T-helper 1 cell treated with Interleukin-12 subunit alpha and Interleukin-12 subunit beta and Interleukin-4 antibody, amounts not matched to agents 30 ng/mL and 1 ng/mL, for 36 hours (primary cell): ENCODE measurements around the gene NAA10. TPM values are rescaled to one million over a fixed set of nuclear protein-coding genes. Genes with fewer than 3 reads are reported as not detected.

ENCODE experiments used
- intact Hi-C: fragments of 100-400 bp; cut with micrococcal nuclease; formaldehyde crosslinking; loops from one replicate; pipeline ENCODE4 v1.15.1; 2024
- total RNA-seq: library from RNA; stranded (reverse); gene quantifications from 2 replicates; pipeline ENCODE4 v1.2.3, GENCODE V29; 2022

The NAA10 gene
- total RNA-seq, 1 donor from 2014 or later: 87.4 TPM

DNA sequence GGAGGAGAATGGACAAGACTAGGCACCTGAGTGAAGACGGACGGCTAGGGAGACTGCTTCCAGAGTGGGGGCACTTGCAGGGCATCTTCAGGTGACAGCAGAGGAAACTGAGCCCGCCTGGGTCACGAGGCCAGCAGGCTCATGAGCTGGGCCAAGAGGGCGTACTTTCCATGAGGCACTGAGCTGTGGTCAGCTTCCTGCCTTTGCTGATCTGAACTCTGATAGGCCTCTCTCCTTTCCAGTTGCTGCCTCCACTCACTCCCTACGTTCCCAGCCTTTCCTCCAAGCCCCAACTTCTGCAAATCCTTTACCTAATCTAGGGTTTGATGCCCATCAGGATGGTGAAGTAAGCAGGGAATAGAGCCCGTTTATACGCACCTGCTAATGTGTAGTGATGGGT is 47.5 kb downstream of the NAA10 start:
- intact Hi-C loops: loop anchor here (5.0 kb wide), 1 partner anchor 40 kb away; the partner anchor contains the start of gene ARHGAP4

DNA sequence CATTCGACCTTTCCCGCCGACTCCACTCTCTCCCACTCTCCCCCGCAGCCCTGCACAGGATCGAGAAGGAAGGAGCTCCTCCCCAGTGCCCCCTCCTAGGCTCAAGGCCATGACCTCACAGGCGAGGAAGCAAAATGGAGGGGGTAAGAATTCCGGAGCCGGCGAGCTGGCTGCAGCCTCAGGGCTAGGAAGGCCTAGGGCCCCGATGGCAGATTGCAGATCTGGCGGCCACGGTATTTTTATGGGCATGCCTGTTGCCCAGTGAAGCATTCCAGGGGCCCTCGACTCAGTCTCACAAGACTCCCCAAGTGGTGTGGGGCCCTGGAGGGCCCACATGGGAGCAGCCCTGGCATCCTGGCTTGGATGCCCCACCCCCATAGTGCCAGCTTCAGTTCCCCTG is 47.9 kb downstream of the NAA10 start:
- intact Hi-C loops: loop anchor here (5.0 kb wide), 1 partner anchor 40 kb away; the partner anchor contains the start of gene ARHGAP4

DNA sequence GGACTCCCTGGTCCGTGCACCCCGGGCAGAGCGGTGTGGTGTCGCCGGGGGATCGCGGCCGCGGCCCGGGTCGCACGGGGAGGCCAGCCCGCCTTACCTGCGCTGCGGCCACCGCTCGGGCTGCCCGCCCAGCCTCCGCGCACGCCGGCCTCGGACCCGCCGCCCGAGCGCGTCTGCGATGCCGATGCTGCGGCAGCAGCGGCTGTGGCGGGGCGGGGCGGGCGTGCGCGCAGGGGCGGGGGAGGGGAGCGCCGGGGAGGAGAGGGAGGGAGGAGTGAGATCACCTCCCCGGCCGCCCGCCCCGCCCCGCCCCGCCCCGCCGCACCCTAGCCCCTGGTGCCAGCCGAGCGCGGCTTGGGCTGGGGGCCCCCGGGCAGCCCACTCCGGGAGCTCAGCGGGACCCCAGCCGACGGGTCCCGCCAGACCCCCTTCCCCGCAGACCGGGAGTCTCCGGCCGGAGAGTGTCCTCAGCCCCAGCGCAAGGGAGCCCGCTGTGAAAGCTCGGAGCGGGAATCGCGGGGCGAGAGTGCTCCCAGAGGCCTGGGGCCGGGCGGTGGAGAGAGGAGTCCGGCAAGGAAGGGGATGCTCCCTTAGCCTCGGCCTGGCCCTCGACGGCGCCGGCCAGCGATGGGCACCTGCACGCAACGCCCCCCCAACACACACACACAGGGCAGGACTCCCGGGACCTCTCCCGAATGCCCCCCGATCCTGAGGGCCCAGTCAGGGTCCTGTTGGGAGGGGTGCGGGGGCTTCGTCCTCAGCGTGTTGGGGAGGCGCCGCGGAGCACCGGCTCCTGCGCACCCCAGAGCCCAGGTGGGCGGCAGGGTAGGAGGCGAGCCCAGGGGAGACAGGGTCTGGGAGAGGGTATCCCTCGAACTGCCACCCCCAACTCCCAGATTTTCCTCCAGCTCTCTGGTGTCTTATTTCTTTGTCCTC is 48.6 kb downstream of the NAA10 start, which contains the start of gene L1CAM:
Gene L1CAM, minus strand, starts transcription at position 206 of the 936 bp plus-strand sequence. CDS start 10,337 bp downstream, outside the sequence.
- intact Hi-C loops: loop anchor here (5.0 kb wide), 1 partner anchor 41 kb away; the partner anchor contains the start of gene ARHGAP4

DNA sequence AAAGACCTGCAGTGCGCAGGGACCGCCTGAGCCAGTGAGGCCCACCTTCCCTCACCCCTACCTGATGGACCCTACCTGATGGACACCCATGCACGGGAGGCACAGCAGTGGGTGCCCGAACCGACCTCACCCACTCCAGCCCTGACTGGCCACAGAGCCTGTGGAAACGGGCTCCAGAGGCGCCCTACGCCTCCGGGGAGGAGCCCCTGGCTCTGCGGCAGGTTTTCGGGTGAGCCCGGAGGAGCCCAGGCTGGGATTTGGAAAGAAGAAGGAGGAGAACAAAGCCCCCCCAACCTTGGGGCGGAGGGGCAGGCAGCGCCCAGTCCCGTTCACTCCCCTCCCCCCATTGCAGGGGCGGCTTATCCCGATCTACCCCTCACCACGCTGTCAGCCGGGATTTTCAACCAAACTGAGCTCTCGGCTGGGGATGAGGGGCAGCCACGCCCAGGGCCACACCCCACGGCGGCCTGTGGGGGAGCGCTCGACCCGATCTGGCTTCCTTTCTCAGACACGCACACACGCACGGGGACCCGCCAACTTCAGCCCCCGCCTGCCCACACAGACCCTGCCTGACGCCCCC is 49.5 kb downstream of the NAA10 start:
- intact Hi-C loops: loop anchor here (5.0 kb wide), 1 partner anchor 42 kb away; the partner anchor contains the start of gene ARHGAP4

DNA sequence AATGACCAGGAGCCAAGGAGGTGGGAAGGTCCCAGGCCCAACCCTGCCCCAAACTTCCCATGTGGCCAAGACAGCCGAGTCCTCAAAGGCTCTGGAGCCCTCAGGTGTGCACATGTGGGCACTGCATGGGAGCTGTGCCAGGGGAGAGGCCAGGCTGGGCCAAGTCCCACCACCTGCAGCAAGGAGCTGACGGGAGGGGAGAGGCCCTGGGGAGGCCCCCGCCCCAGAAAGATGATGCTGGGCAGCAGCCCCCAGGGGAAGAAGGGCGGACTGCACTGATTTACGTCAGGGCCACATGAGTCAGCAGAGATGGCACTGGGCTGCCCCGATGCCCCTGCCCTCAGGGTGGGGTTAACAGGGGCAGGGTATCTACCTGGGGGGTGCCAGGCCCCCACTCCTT is 50.2 kb downstream of the NAA10 start:
- intact Hi-C loops: no loop called here

DNA sequence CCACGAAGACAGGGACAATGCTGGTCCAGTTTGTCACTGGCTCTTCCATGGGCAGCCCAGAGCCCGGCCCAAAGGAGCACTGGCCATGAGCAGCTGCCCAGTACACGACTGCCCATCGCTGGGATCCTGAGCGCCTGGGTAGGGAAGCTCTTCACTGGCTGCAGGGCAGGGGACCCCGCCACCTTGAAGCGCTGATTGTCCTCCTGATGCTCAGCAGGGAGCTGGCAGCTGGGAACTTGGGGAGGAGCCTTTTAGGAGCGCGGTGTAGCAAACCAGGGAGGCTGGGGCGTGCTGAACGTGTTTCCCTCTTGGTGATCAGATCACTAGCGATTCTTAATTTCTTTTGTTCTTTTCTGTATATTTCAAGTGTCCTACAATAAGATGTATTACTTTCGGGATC is 50.7 kb downstream of the NAA10 start:
- intact Hi-C loops: no loop called here

DNA sequence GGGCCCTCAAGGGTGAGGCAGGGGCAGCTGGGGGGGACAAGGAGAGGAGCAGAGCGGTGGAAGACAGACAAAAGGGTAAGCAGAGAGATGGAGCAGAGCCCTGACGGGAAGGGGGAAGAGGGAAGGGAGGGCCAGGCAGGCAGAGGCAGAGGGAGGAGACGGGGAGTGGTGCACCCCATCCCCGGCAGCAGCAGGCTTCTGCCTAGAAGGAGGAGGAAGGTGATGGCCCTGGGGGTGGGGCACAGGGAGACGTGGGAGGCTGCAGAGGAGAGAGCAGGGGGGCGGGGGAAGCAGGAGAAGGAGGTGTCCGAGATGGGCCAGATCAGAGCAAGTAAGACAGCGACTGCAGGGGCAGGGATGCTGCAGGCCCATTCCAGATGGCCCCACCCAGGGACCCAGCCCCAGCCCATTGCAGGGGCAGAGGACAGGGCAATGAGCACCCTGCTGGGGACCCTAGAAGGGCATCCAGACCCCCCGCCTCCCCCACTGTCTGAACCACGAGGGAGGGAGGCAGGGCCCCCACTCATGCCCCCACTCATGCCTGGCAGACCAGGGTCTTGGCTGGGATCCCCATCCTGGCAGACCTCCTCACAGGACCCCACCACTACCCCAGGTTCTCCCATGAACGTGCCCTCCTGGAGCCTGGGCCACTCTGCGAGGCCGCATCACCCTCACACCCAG is 51.5 kb downstream of the NAA10 start:
- intact Hi-C loops: no loop called here

DNA sequence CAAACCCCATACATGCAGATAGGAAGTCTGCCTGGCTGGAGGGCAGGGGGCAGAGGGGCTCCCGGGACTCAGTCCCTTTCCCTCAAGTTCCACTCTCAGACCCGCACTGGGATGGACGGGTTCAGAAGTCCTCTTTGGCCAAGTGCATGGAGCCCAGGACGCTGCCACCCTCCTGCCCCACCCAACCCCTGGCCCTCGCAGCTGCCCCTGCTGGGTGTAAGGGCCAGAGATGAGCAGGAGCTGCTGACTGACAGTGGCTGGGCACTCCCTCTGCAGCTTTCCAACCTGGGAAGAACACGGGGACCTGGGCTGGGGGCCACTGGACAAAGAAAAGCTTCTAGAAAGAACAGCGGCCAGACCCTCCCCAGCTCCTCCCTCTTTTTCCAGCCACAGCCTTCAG is 52.3 kb downstream of the NAA10 start:
- intact Hi-C loops: no loop called here

DNA sequence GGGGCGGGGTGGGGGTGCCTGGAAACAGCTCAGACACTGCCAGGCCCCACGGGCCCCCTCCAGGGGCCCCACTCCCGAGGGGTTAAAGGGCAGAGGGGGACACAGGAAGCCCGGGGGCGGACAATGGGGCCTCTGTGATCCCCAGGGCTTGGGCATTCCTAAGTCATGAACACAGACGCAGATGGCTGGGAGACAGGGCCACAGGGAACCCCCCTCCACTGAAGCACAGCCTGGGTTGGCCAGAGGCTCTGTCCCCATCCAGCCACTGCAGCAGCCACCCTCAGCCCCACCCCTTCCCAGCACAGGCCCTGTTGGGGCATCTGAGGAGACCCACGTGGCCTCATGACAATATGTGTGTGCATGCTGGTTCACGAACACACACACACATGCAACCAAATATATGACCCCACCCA is 52.7 kb downstream of the NAA10 start:
- intact Hi-C loops: no loop called here

DNA sequence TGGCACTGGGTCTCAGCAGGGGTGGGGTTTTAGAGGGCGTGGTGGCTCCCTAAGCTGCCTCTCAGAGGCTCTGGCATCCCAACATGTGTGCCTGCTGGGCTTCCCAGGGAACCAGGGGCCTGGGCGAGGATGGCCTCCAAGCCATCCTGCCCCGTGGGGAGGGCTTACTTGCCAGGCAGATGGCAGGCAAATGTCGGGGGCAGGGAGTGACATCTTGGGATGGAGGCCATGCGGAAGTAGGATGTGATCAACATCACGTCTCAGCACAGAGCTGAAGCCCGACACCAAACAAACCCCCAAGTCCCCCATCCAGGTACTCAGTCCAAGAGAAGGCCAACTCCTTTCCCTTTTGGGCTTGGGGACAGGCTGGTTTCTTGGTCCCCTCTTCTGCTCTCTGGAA is 53.6 kb downstream of the NAA10 start:
- intact Hi-C loops: no loop called here

DNA sequence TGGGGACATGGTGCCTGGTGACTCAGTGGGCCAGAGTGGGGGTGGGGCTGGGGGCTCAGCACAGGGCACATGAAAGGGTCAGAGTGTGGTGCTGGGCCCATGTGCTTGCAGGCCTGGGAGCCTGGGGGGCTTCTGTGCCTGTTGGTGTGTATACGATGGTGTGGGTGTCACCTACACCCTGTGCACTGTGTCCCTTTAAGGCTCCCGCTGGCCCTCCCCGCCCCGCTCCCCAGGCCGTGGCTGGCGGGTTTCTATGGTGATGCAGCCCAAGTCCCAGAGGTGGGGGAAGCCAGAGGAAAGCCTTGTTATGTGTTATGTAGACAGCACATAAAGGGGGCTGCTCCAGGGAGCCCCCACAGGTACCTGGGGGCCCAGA is 54.4 kb downstream of the NAA10 start:
- intact Hi-C loops: no loop called here

DNA sequence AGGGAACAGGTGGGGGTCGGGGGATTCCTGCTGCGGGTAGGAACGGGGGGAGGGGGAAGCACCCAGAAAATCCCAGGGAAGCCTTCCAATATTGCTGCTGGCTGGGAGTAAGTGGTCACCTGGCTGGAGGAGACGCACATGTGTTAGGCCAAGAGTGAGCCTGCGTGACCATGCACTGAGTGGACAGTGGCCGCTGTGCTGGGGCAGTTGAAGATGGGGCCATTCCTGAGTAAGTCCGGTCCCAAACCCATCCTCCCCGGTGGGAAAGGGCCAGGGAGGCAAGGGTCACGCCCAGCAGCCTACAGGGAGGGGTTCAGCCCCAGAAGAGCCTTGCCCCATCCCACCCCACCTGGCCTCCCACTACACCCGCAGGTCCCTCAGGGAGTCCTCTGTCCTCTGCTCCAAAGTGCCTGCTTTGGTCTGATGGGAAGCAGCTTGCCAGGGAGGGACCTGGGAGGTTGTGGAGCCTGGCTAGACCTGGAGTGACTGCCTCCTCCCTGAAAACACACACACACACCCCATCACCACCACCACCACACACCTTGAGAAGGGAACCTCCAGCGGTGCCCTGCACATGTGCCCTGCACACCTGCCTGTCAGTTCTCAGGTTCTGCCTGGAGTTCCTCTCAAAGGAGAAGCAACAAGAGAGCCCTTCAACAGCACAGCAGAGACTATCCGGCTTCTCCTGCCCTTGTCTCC is 54.9 kb downstream of the NAA10 start:
- intact Hi-C loops: no loop called here

Other genes starting within 250 kb of the NAA10 start
- gene SLC6A8, start 247.1 kb downstream of the NAA10 start, total RNA-seq: 2.3 and 3.1 TPM in 2 replicates
- 168 and 173 TPM in 2 replicates for gene BCAP31, start 210.7 kb downstream of the NAA10 start, total RNA-seq
- gene ABCD1, start 210.2 kb downstream of the NAA10 start, total RNA-seq: 17.8 and 19.3 TPM in 2 replicates
- gene PLXNB3, start 170.8 kb downstream of the NAA10 start, total RNA-seq: 0.34 and 0.80 TPM in 2 replicates
- not detected in 2 replicates for gene SRPK3, start 154.0 kb downstream of the NAA10 start, total RNA-seq
- gene IDH3G, start 140.7 kb downstream of the NAA10 start, total RNA-seq: 72.0 and 74.2 TPM in 2 replicates
- gene SSR4, start 140.4 kb downstream of the NAA10 start, total RNA-seq: 286 and 299 TPM in 2 replicates
- gene PDZD4, start 104.5 kb downstream of the NAA10 start, total RNA-seq: 0.39 and 0.66 TPM in 2 replicates
- gene L1CAM, start 48.9 kb downstream of the NAA10 start, total RNA-seq: 8.0 and 9.7 TPM in 2 replicates
- gene AVPR2, start 30.4 kb downstream of the NAA10 start, total RNA-seq: not detected in 2 replicates
- gene ARHGAP4, start 8.8 kb downstream of the NAA10 start, total RNA-seq: 281 and 285 TPM in 2 replicates
- 24.8 and 30.3 TPM in 2 replicates for gene RENBP, start 9.6 kb upstream of the NAA10 start, total RNA-seq
- gene HCFC1, start 36.8 kb upstream of the NAA10 start, total RNA-seq: 107 and 111 TPM in 2 replicates
- gene TMEM187, start 37.7 kb upstream of the NAA10 start, total RNA-seq: 5.2 and 5.8 TPM in 2 replicates
- 131 and 144 TPM in 2 replicates for gene IRAK1, start 84.9 kb upstream of the NAA10 start, total RNA-seq
- gene MECP2, start 162.7 kb upstream of the NAA10 start, total RNA-seq: 69.8 and 71.4 TPM in 2 replicates
- gene OPN1LW, start 209.2 kb upstream of the NAA10 start, total RNA-seq: not detected in 2 replicates
- not detected in 2 replicates for gene OPN1MW, start 247.6 kb upstream of the NAA10 start, total RNA-seq